IPS-18c (cell line): ENCODE results near the gene FAM3A.
A peak's percentile ranks its signal among the peaks of the same experiment; 100 is the strongest.
"Not testable (repeated sequence)": the region's sequence is repeated elsewhere in the genome, so short reads cannot be mapped to it uniquely, and the experiment has no call there.

Experiments
- H3K4me3 ChIP-seq: 2 replicates; pipeline ENCODE4 v1.7.0; 2013; ENCODE audit warnings: low read depth, mild to moderate bottlenecking, low read length, moderate library complexity; ENCODE audit not compliant: insufficient read depth
- H3K9me3 ChIP-seq: one replicate; pipeline ENCODE4 v1.6.1; 2013; ENCODE audit warnings: mild to moderate bottlenecking, low read length, moderate library complexity; ENCODE audit not compliant: control insufficient read depth, insufficient read depth

Gene FAM3A

DNA sequence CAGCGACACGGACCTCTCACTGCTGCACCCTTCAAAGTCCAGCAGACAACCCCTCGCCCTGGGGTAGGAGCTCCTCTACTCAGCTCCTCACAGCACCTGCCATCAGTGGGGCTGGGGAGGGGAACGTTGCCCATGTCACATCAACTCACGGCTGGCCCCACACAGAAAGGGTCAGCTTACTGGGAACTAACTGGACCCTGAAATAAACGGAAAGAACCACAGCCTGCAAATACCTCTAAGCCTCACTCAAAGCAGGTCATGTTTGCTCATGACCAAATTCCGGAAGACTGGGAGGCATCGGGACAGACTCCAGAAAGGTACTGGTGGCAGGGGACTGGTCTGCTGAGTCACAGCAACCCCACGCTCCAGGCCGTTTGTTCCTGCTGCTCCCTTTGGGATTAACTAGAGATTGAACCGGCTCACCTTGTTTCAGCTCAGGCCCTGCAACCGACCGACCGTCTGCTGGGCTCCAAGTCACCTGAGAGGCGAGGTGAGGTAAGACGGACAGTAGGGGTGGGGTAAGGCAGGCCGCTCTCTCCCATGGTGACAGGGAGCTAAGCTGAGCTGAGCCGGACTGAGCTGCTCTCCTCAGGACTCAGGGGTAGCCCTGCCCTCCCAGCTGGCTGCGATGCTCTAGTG, 25.0 kb upstream of the FAM3A start:
- H3K4me3 ChIP-seq, result no peak overlapping the region; the same call in 1 of the 2 replicates
- peaks cover 11% of the 10 kb centered on the region for H3K9me3 ChIP-seq

DNA sequence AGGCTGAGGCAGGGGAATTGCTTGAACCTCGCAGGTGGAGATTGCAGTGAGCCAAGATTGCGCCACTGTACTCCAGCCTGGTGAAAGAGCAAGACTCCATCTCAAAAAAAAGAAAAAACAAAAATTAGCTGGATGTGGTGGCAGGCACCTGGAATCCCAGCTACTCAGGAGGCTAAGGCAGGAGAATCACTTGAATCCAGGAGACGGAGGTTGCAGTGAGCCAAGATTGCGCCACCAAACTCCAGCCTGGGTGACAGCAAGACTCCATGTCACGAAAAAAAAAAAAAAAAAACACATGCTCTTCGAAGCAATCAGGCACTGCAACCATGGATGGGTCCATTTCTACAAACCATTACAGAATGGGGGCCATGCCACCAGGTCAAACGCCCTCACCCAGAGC, 24.3 kb upstream of the FAM3A start:
- H3K4me3 ChIP-seq, result not testable (repeated sequence)
- H3K9me3 ChIP-seq, result peaks cover 12% of the 10 kb centered on the region

DNA sequence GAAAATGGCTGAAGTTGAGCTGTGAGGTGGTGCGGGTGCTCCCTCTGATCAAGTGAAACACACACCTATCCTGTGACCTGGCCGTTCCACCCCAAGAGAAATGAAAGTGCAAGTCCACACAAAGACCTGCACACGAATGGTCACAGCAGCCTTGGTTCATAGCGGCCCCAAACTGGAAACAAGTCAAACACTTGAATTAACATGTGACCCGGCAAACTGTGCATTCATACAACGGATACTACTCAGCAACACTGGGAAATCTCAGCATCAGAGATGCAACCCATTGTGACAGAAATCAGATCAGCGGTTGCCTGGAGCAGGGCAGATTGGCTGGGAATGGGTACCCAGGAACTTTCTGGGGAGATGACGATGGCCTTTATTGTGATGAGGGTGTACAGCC, 23.0 kb upstream of the FAM3A start:
- Histone ChIP-seq H3K9me3 (peaks cover 12% of the 10 kb centered on the region), H3K4me3 (no peak overlapping the region)

DNA sequence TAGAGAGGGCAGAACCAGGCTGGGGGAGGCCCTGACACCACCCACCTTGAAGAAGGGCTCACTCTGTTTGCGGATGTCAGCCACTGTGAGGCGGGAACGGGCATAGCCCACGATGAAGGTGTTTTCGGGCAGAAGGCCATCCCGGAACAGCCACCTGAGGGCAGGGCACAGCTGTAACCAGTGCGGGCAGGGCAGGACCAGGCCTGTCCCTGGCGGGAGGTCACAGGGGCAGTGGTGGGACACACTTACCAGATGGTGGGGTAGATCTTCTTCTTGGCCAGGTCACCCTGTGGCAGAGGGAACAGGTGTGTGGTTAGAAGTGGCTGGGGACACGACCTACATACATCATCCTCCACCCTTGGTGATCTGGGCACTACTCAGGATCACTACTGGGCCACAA, 19.9 kb upstream of the FAM3A start:
- Histone ChIP-seq H3K4me3 (no peak overlapping the region), H3K9me3 (peaks cover 11% of the 10 kb centered on the region)

DNA sequence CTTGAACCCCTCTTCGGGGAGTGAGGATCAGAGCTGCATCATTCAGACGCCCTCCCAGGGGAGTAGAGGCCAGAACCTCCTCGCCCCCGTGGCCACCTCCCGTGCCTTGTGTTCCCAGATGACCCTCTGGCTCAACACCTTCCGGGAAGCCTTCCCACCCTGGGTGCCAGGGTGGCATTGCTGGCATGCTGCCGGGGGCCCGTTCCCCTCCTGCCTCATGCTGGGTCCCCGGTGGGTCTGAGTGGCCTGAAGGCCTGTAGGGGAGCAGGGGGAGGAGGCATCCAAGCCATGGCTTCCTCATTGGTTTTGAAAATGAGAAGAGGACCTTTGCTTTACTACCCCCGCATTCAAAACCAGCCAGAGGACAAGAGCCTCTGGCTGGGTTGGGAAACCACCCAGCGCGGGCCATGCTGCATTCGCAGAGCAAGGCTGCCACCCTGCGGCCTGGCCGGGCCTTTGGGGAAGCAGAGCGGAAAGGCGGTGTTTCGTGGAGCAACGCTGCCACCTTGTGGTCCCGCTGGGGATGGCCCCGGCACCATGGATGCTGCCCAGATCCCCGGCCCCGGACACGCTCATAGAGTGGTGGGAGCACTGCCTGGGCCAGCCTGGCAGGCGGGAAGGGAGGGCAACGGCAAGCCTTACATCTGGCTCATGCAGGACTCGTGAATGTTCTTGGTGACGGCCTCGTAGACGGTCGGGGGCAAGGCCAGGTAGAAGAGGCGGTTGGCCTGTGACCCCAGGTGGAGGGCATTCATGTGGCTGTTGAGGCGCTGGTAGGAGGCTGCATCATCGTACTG, 18.7 kb upstream of the FAM3A start:
- no peak overlapping the region for H3K4me3 ChIP-seq
- H3K9me3 ChIP-seq, result peaks cover 13% of the 10 kb centered on the region

DNA sequence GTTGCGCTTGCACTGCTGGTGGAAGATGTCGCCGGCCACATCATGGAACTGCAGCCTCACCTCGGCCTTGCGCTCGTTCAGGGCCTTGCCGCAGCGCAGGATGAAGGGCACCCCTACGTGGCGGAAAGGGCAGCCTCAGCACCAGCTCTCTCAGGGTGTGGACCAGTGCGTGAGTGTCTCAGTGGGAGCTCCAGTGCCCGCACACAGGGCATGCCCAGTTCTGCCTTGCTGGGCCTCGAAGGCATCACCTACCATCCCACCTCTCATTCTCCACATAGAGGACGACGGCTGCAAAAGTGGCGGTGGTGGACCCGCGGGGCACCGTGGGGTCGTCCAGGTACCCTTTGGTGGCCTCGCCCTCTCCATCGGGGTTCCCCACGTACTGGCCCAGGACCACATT, 16.7 kb upstream of the FAM3A start:
- Histone ChIP-seq H3K4me3 (no peak overlapping the region), H3K9me3 (peaks cover 15% of the 10 kb centered on the region)

DNA sequence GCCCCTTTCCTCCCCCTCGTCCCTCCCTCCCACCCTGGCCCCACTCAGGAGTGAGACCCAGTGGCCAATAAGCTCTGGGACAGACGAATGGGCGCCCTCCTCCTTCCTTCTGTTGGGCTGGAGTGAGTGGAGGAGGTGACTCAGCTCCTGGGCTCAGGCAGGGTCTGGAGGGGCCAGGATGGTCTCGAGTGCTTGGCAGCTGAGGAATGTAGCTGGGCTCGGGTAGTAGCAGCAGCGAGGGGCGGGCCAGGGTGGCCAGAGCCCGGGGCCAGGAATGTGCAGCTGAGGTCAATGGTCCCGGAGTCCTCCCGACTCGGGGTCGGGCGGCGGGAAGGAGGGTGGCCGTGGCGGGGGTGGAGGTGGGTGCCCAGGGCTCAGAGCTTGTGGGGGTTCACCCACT, 15.6 kb upstream of the FAM3A start:
- Histone ChIP-seq H3K9me3 (peaks cover 21% of the 10 kb centered on the region), H3K4me3 (no peak overlapping the region)

DNA sequence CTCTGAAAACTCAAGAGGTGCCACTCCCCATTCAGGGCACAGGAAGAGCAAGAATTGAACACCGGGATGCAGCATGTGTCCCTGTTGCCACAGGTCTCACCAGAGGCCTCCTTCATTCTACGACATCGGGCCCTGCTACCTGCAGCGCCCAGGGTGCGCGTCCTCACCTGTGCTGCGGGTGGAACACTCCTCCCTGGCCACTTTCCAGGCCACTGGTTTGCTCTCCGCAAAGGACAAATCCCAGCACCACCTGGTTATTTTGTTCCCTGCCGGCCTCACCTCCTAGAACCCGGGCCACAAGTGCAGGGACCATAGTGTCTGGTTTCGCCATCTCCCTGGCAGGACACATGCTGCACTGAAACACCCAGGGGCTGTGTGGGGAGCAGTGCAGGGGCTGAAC, 14.3 kb upstream of the FAM3A start:
- Histone ChIP-seq H3K4me3 (no peak overlapping the region), H3K9me3 (peaks cover 22% of the 10 kb centered on the region)

DNA sequence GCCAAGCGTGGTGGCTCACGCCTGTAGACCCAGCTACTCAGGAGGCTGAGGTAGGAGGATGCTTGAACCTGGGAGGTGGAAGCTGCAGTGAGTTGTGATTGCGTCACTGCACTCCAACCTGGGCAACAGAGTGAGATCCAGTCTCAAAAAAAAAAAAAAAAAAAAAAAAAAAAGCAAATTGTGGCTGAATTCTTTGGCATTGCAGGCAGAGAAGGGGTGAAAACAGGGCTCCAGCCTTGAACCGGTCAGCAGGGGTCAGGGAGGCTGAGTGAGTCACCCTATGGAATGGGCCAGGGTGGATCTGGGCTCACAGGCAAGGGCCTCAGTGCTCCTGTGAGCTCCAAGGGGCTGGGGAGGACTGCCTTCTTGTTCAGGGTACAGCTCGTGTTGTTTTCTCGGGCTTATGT, 13.2 kb upstream of the FAM3A start:
- no peak overlapping the region for H3K4me3 ChIP-seq
- H3K9me3 ChIP-seq, result peaks cover 22% of the 10 kb centered on the region

DNA sequence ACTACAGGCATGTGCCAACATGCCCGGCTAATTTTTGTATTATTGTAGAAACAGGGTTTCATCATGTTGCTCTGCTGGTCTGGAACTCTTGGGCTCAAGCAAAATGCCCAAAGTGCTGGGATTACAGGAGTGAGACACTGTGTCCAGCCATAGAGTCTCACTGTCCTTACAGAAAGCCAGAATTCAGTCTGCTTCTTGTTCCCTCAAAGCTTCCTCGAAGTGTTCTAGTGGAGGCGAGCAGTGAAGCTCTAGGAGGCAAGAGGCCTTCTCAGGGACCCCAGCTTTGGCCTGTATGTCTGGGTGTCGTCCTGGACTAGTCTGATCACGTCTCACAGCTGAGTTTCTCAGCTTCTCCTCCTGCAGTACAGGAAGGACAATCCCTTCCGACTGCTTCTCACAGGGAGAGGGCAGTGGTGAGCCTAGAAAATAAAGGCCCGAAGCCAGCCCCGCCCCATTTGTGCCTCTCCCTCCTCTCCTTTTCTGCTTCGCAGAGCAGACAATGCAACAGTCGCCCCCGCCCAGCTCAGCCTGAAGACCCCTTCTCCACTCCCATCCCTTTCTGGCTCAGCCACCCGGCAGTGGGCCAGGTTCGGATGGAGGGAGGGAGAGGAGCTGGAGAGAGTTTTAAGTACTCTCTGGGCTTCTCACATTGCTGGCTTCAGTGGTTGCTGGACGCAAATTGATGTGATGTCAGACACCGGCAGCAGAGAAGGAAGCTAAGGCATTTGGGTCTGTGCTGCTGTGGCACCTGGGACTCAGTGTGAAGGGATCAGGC, 11.1 kb upstream of the FAM3A start:
- no peak overlapping the region for H3K4me3 ChIP-seq
- H3K9me3 ChIP-seq, result peaks cover 17% of the 10 kb centered on the region

DNA sequence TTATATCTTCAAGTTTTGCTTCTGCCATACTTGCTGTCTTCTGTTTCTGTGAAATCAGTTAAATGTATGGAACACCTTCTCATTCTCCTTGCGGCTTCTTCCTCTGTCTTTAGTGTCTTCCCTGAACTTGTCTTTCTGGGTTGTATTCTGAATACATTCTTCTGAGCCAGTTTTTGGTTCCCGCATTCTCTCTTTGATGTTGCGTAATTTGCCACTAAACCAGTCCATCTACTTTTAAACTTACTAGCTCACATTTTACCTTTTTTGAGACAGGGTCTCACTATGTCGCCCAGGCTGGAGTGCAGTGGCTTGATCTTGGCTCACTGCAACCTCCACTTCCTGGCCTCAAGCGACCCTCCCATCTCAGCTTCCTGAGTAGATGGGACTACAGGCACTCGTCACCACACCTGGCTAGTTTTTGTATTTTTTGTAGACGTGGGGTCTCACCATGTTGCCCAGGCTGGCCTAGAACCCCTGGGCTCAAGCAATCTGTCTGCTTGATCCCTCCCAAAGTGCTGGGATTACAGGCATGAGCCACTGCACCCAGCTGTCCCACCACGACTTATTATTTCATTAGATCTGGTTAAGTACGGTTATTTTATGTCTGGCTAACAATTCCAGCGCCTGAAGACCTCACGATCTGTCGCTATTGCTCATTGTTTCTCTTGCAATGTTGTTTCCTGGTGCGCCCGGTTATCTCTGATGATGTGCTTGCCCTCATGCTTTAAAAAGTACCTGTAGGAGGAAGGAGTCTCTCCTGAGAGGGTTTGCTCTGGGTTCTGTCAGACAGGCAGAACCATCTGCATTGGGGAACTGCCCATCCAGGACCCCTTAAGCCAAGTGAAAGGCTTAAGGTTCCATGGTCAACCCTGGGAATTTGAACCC, 9.8 kb upstream of the FAM3A start:
- H3K9me3 ChIP-seq, result peaks cover 16% of the 10 kb centered on the region
- no peak overlapping the region for H3K4me3 ChIP-seq

DNA sequence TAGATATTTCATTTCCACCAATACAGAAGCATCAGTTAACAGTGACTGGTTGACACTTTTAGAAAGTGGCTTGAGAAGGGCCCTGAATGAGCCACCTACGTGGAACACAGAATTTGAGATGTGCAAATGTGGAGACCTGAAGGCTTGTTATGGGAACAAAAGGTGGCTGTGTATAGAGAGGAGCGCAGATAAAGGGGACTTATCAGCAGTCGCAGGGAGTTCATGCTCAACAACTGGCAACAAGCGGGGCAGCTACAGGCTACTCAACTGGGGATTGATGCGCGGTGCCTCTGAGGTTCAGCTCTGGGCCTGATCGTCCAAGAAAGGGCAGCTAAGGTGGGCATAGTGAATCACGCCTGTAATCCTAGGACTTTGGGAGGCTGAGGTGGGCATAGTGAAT, 3.4 kb upstream of the FAM3A start:
- Histone ChIP-seq H3K9me3 (peaks cover 7% of the 10 kb centered on the region), H3K4me3 (no peak overlapping the region)

DNA sequence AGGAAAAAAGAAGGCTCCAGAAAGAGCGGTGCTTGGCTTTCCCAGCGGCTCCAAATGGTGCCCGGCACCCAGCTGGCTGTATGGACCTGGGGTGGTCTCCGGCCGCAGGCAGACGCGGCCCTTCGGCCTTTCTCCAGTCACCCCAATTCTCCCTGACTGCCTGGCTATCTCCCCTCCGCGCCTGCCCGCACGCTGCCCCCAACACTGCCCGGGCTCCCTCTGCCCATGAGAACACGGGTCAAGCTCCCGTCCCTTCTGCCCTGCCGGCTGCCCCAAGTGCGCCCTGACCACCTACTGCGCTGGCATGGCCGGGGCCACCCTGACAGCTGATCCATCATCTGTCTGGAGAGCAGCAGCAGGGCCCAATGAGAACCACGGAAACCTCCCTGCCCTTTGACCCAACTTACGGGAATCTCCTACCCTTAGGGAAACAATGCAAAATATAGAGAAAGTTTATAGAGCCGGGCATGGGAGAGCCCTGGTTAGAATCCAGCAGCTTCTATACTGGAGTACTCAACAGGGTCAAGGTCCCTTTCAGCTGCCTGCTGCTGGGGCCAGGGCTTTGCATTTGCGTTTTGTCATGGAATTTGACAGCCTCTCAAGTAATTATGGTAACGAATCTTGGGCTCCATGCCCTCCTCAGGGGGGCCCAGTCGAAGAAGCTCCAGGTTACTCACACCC, 1.2 kb upstream of the FAM3A start:
- Histone ChIP-seq H3K9me3 (peaks cover 7% of the 10 kb centered on the region), H3K4me3 (peak overlapping the region; percentile 40)

DNA sequence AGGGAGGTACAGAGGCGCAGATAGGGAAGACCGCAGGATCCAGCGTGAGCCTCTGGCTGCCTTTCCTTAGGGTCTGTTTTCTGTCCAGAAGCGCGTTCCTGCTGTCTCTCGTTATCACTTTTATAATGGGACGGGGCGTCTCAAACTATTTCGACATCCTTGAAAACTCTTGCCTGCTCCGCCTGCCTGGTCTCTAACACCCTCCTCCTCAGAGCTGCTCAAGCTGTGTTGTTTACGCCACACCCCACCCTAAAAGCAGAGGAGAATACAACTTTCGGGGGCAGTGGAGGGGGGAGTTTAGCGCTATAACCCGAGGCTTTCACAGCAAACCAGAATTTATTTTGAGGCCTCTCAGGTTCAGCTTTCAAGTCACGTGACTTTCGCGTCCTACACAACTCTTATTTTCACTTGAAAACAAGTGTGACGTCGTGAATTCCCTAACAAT, 646 bp upstream of the FAM3A start:
- Histone ChIP-seq H3K9me3 (peaks cover 7% of the 10 kb centered on the region), H3K4me3 (peak overlapping the region; percentile 40)

DNA sequence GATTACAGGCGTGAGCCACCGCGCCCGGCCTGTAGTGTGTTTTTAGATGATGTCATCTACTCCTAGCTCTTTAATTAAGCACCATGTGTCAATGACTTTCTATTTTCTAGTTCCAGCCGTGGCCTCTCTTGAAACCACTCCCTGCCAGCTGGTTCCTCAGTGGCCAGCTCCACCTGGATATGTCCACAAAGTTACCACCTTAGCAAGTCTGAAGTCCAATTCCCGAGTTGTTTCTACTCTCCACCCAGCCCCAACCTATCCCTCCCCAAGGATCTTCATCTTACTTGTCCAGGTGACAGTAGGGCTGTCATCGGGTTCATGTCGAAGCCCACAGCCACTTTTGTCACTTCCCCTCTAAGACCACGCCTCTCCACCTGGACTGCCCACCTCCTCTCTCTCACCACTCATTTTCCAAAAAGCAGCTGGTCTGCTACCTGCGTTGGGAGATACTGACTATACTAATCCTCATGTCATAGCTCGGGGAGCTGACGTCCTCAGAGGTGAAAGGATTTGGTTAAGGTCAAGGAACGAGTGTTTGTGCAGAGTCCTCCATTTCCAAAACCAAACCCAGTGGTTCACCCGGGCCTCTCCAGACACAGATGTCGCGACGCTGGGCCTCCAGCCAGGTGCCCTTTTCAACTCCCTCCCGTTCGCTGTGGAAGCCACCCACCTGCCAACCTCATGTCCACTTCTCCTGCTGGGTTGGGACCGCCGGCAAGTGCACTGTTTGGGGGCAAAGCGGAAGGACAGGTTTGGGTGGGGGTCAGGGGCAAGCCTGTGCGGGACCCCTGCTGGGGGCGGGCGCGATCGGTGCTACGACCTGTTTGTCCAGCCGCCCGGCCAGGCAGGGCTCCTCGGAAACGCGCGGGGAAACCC, 704 bp downstream of the FAM3A start:
- Histone ChIP-seq H3K9me3 (peaks cover 7% of the 10 kb centered on the region), H3K4me3 (peak overlapping the region; percentile 68)

DNA sequence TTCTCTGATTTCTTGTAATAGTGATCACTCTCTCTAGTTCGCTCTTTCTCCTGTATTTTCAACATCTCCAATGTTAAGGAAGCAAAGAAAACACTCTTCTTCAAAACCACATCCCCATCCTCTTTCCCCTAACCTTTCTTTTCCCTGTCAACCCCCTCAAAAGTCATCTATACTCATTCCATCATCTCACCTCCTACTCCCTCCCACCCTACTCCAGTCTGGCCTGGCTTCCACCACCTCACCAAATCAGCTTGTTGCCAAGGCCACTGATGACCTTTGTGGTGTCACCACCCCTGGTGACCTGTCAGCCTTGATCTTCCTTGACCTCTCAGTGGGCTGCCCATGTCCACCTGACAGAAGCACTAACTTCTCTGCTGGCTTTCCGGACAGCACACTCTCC, 2.3 kb downstream of the FAM3A start:
- Histone ChIP-seq H3K9me3 (peaks cover 9% of the 10 kb centered on the region), H3K4me3 (no peak overlapping the region)
